Measurements from ENCODE around the gene ACTN1.

The ACTN1 gene

GRCh38 chr14:68969278-68970033 is 9.6 kb downstream of the ACTN1 start:
- peak; percentile 5 for DNase-seq (ENCODE audit: low read depth)
- H3K4me3 ChIP-seq (ENCODE audit: low read depth, low read length) = no peak overlapping the region
- no peak for TF ChIP-seq CTCF (conservative IDR thresholded peaks at IDR 0.05; ENCODE audit: low read depth, low read length)

GRCh38 chr14:68968721-68969120 is 10.4 kb downstream of the ACTN1 start:
- TF ChIP-seq CTCF (conservative IDR thresholded peaks at IDR 0.05; ENCODE audit: low read depth, low read length) = no peak
- no peak overlapping the region for H3K4me3 ChIP-seq (ENCODE audit: low read depth, low read length)
- DNase-seq (ENCODE audit: low read depth) = no peak

- TF ChIP-seq CTCF (conservative IDR thresholded peaks at IDR 0.05; ENCODE audit: low read depth, low read length) = no peak
- no peak for DNase-seq (ENCODE audit: low read depth)
- H3K4me3 ChIP-seq (ENCODE audit: low read depth, low read length) = no peak overlapping the region
These were observed 11.1 kb downstream of the ACTN1 start for GRCh38 chr14:68968051-68968450.

GRCh38 chr14:68967459-68967940 is 11.6 kb downstream of the ACTN1 start:
- no peak overlapping the region for H3K4me3 ChIP-seq (ENCODE audit: low read depth, low read length)
- no peak for TF ChIP-seq CTCF (conservative IDR thresholded peaks at IDR 0.05; ENCODE audit: low read depth, low read length)
- no peak for DNase-seq (ENCODE audit: low read depth)

GRCh38 chr14:68966872-68967301 is 12.2 kb downstream of the ACTN1 start:
- DNase-seq (ENCODE audit: low read depth) = no peak
- TF ChIP-seq CTCF (conservative IDR thresholded peaks at IDR 0.05; ENCODE audit: low read depth, low read length) = no peak
- no peak overlapping the region for H3K4me3 ChIP-seq (ENCODE audit: low read depth, low read length)

- no peak for DNase-seq (ENCODE audit: low read depth)
- no peak for TF ChIP-seq CTCF (conservative IDR thresholded peaks at IDR 0.05; ENCODE audit: low read depth, low read length)
- no peak overlapping the region for H3K4me3 ChIP-seq (ENCODE audit: low read depth, low read length)
These were observed 13.8 kb downstream of the ACTN1 start for GRCh38 chr14:68965261-68965761.

Measured in choroid plexus epithelial cell (primary cell).